Stomach (tissue), 9 donors: ENCODE results near the gene GABRA5. TPM values are rescaled to one million over a fixed set of nuclear protein-coding genes. Genes with fewer than 3 reads are reported as not detected.

ENCODE experiments used
- DNase-seq, 2 donors: peaks; one replicate each; pipeline versions ENCODE4 v3.0.0 to v3.0.0-alpha.2; 2013 to 2019
- H3K27ac ChIP-seq, 5 donors: fragments of 200-600 bp in 4 of 5; sonication (generic) in 4 of 5; one replicate each; pipeline ENCODE4 v1.5.1; 2013 to 2019; ENCODE audit warnings: mild to moderate bottlenecking in 1 of 5, moderate library complexity in 1 of 5
- H3K27me3 ChIP-seq, 3 donors: fragments of 200-600 bp; sonication (generic); one replicate each; pipeline ENCODE4 v1.5.1; 2017 to 2019; ENCODE audit warnings: mixed run types in 1 of 3
- H3K36me3 ChIP-seq, 4 donors: fragments of 200-600 bp; sonication (generic); 1 replicate in 3 of 4; 2 replicates in 1 of 4; pipeline ENCODE4 v1.5.1; 2016 to 2019
- H3K4me1 ChIP-seq, 4 donors: fragments of 200-600 bp; sonication (generic); one replicate each; pipeline ENCODE4 v1.5.1; 2016 to 2019
- H3K4me3 ChIP-seq, 4 donors: fragments of 200-600 bp; sonication (generic) in 3 of 4; one replicate each; pipeline ENCODE4 v1.5.1; 2016 to 2019; ENCODE audit warnings: mild to moderate bottlenecking in 1 of 4
- H3K9me3 ChIP-seq, 4 donors: fragments of 200-600 bp; sonication (generic); one replicate each; pipeline ENCODE4 v1.5.1; 2016 to 2019
- EP300 ChIP-seq: sonication (generic); formaldehyde crosslinking; IDR thresholded peaks from one replicate; pipeline ENCODE4 v1.6.1; 2017; ENCODE audit warnings: antibody characterized with exemption
- POLR2A ChIP-seq, 4 donors: fragments of 450-650 bp; IDR thresholded peaks; one replicate each; pipeline ENCODE4 v1.6.1; 2016; ENCODE audit warnings: antibody characterized with exemption in 4 of 4, control low read depth in 2 of 4, mild to moderate bottlenecking in 1 of 4, moderate library complexity in 1 of 4
- POLR2AphosphoS5 ChIP-seq, 3 donors: sonication (generic); formaldehyde crosslinking; IDR thresholded peaks; one replicate each; pipeline ENCODE4 v1.6.1; 2016; ENCODE audit warnings: antibody characterized with exemption in 3 of 3
- WGBS, 5 donors: extraction: QIAGEN DNeasy Blood & Tissue Kit in 3 of 5; methylation state at CpG; one replicate each; pipeline versions ENCODE4 v1.1.5 to v1.1.7; 2013 to 2018; 5-methylcytosine and 5-hydroxymethylcytosine counted together
- intact Hi-C: fragments of 100-400 bp; cut with DNase I; formaldehyde crosslinking; loops from one replicate; pipeline ENCODE4 v1.15.1; 2023; ENCODE audit warnings: low total_unique reads
- polyA plus RNA-seq, 3 donors: library from polyadenylated mRNA; stranded (reverse); fragments of 200-250 nt; gene quantifications; one replicate each; pipeline ENCODE4 v1.2.3, GENCODE V29; 2013
- total RNA-seq, 5 donors: library from RNA; depleted of rRNA; stranded (reverse); fragments of >200 nt; gene quantifications; one replicate each; pipeline versions ENCODE4 v1.1.0 to v1.2.3, GENCODE V29; 2014 to 2016
- TF ChIP-seq, protein P1 (sequence below), 7 experiments: fragments of 450-650 bp in 4 of 7; fragments of 200-600 bp in 3 of 7; sonication (generic) in 3 of 7; IDR thresholded peaks; one replicate each; pipeline ENCODE4 v1.5.1; 2016 to 2019; ENCODE audit warnings: antibody characterized with exemption in 7 of 7, control low read depth in 2 of 7, mild to moderate bottlenecking in 1 of 7
- donor health status: healthy with polysubstance abuse.
- donor health status: Bipolar disorder and iron deficiency.
- donor health status: healthy.

GABRA5 gene
- total and polyA plus RNA-seq, 8 donors, result 0.75 to 2.2 TPM; not detected in 6

DNA sequence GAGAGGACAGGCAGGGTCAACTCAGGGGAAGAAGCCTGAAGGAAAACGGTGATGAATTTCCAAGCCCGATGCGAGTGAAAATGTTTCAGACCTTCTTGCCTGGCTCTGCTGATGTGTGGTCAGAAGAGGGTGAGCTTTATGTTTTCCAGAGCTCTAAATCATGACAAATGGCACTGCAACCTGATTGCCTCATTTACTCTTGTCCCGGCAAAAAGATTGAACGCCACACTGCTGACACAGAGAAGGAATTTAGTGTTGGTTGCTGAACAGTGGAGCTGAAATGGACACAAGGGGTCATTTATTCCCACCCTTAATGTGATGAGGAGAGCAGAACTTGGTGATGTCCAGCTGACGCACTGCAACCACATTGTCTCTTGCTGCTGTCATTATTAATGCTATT, 68.0 kb downstream of the GABRA5 start:
- Histone ChIP-seq H3K27ac (no peak overlapping the region), H3K27me3 (no peaks in the 10 kb centered on the region), H3K4me1 (no peaks in the 10 kb centered on the region), H3K4me3 (no peak overlapping the region), H3K36me3 (peaks cover 0 to 28% (median 0%) of the 10 kb centered on the region in 4 donors), H3K9me3 (no peaks in the 10 kb centered on the region)
- TF ChIP-seq, protein P1, sequence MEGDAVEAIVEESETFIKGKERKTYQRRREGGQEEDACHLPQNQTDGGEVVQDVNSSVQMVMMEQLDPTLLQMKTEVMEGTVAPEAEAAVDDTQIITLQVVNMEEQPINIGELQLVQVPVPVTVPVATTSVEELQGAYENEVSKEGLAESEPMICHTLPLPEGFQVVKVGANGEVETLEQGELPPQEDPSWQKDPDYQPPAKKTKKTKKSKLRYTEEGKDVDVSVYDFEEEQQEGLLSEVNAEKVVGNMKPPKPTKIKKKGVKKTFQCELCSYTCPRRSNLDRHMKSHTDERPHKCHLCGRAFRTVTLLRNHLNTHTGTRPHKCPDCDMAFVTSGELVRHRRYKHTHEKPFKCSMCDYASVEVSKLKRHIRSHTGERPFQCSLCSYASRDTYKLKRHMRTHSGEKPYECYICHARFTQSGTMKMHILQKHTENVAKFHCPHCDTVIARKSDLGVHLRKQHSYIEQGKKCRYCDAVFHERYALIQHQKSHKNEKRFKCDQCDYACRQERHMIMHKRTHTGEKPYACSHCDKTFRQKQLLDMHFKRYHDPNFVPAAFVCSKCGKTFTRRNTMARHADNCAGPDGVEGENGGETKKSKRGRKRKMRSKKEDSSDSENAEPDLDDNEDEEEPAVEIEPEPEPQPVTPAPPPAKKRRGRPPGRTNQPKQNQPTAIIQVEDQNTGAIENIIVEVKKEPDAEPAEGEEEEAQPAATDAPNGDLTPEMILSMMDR (IDR thresholded peaks at IDR 0.05), result no peak
- TF ChIP-seq POLR2AphosphoS5 (IDR thresholded peaks at IDR 0.05) (no peak), EP300 (no peak), POLR2A (IDR thresholded peaks at IDR 0.05) (no peak)
- intact Hi-C loops, result no loop called here
- DNase-seq, result no peak
- WGBS, 5 donors, result 86 to 92% (median 91%) methylated on average over 6 of the region's 6 CpGs

DNA sequence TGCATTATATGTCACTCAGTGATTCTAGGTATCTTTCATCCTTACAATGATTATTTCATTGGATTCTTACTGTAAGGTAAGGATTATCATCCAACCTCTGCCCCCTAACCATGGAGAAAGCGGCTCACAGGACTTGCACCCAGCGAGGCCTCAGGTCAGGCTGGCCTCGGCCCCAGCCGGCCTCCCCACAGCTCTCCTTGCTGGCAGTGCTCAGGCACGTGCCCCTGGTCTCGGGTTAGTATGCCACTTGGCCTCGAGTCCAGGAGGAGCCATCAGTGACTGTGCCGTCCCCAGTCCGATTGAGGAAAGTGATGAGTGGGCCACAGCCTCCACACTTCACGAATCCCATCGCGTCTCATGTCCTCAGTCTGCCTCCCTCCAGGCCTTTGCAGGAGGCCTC, 68.5 kb downstream of the GABRA5 start:
- H3K36me3 ChIP-seq, result peaks cover 0 to 29% (median 0%) of the 10 kb centered on the region in 4 donors
- TF ChIP-seq, protein P1 (IDR thresholded peaks at IDR 0.05), result no peak
- TF ChIP-seq POLR2A (IDR thresholded peaks at IDR 0.05) (no peak), POLR2AphosphoS5 (IDR thresholded peaks at IDR 0.05) (no peak), EP300 (no peak)
- no peaks in the 10 kb centered on the region for H3K4me1 ChIP-seq
- H3K27ac ChIP-seq, result no peak overlapping the region
- intact Hi-C loops, result no loop called here
- no peaks in the 10 kb centered on the region for H3K9me3 ChIP-seq
- no peak overlapping the region for H3K4me3 ChIP-seq
- 84 to 92% (median 88%) methylated on average over 9 to 12 of the region's 12 CpGs for WGBS, 5 donors
- DNase-seq, result no peak
- no peaks in the 10 kb centered on the region for H3K27me3 ChIP-seq

DNA sequence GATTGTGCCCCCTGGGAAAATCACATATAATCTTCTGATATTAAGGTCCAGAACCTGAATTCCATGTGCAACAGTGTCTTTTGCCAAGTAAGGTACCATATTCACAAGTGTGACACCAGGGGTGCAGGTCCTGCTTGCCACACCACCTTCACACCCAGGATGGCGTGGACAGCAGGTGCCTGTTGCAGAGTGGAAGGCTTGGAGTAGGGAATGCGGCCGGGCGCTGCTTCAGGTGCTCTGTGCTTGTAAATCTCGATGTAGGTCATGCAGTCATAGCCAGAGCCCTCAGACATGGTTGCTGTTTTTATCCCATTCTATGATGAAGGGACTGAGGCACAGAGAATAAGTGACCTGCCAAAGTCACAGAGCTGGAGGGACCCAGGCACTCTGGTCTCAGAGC, 69.6 kb downstream of the GABRA5 start:
- Histone ChIP-seq H3K4me3 (no peak overlapping the region), H3K36me3 (peaks cover 0 to 30% (median 0%) of the 10 kb centered on the region in 4 donors), H3K9me3 (no peaks in the 10 kb centered on the region), H3K4me1 (no peaks in the 10 kb centered on the region), H3K27me3 (no peaks in the 10 kb centered on the region), H3K27ac (no peak overlapping the region)
- intact Hi-C loops, result no loop called here
- 71 to 94% (median 90%) methylated on average over 5 of the region's 5 CpGs for WGBS, 5 donors
- no peak for TF ChIP-seq POLR2AphosphoS5 (IDR thresholded peaks at IDR 0.05)
- no peak for TF ChIP-seq POLR2A (IDR thresholded peaks at IDR 0.05)
- TF ChIP-seq, protein P1 (IDR thresholded peaks at IDR 0.05), result no peak
- no peak for TF ChIP-seq EP300
- no peak for DNase-seq

DNA sequence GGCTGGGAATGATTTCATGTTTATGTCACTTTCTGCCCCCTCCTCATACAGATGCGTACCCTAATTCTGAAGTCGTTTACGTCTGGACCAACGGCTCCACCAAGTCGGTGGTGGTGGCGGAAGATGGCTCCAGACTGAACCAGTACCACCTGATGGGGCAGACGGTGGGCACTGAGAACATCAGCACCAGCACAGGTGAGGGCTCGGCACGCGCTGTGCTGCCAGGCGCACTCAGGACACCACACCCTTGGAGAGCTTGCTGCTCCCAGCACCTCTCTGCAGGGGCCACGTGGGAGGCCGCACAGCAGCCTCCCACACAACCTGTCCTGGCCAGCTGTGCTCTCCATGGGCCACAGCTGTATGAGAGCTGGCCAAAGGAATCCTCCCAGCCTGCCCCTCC, 70.3 kb downstream of the GABRA5 start:
- H3K27ac ChIP-seq, result no peak overlapping the region
- peaks cover 0 to 37% (median 0%) of the 10 kb centered on the region in 4 donors for H3K36me3 ChIP-seq
- no peak for TF ChIP-seq EP300
- TF ChIP-seq POLR2A (IDR thresholded peaks at IDR 0.05), result no peak
- TF ChIP-seq POLR2AphosphoS5 (IDR thresholded peaks at IDR 0.05), result no peak
- TF ChIP-seq, protein P1 (IDR thresholded peaks at IDR 0.05), result no peak
- H3K4me1 ChIP-seq, result no peaks in the 10 kb centered on the region
- H3K27me3 ChIP-seq, result no peaks in the 10 kb centered on the region
- 89 to 91% (median 91%) methylated on average over 11 to 13 of the region's 13 CpGs for WGBS, 5 donors
- no peak for DNase-seq
- no peaks in the 10 kb centered on the region for H3K9me3 ChIP-seq
- intact Hi-C loops, result no loop called here
- no peak overlapping the region for H3K4me3 ChIP-seq
